WERI-Rb-1 (cell line): ENCODE data around the gene ACAD10.
"Not testable (repeated sequence)": the region's sequence is repeated elsewhere in the genome, so short reads cannot be mapped to it uniquely, and the experiment has no call there.

ENCODE experiments used
- DNase-seq: peaks from one replicate; pipeline ENCODE4 v3.0.0-alpha.2; 2020
- H3K27ac ChIP-seq: fragments of 250-450 bp; sonication (Bioruptor Pico); 2 replicates; pipeline ENCODE4 v1.5.1; 2020; ENCODE audit warnings: mild to moderate bottlenecking, moderate library complexity
- H3K27me3 ChIP-seq: fragments of 250-450 bp; sonication (Bioruptor Pico); 2 replicates; pipeline ENCODE4 v1.5.1; 2021; ENCODE audit warnings: mild to moderate bottlenecking, low read depth, moderate library complexity; ENCODE audit not compliant: insufficient read depth, severe bottlenecking
- H3K36me3 ChIP-seq: fragments of 250-450 bp; sonication (Bioruptor Pico); 2 replicates; pipeline ENCODE4 v1.5.1; 2020; ENCODE audit warnings: mild to moderate bottlenecking, moderate library complexity
- H3K4me3 ChIP-seq: 2 replicates; pipeline ENCODE4 v1.5.1; 2011; ENCODE audit warnings: low read depth, mild to moderate bottlenecking, control low read depth, low read length
- H3K9me3 ChIP-seq: fragments of 250-450 bp; sonication (Bioruptor Pico); 2 replicates; pipeline ENCODE4 v1.5.1; 2021; ENCODE audit warnings: mild to moderate bottlenecking, moderate library complexity; ENCODE audit not compliant: severe bottlenecking
- TF ChIP-seq, protein P1 (sequence below): IDR thresholded peaks from 2 replicates; pipeline ENCODE4 v1.5.1; 2011; ENCODE audit warnings: low read depth, mild to moderate bottlenecking, control low read depth, inconsistent platforms, low read length

ACAD10 gene

DNA sequence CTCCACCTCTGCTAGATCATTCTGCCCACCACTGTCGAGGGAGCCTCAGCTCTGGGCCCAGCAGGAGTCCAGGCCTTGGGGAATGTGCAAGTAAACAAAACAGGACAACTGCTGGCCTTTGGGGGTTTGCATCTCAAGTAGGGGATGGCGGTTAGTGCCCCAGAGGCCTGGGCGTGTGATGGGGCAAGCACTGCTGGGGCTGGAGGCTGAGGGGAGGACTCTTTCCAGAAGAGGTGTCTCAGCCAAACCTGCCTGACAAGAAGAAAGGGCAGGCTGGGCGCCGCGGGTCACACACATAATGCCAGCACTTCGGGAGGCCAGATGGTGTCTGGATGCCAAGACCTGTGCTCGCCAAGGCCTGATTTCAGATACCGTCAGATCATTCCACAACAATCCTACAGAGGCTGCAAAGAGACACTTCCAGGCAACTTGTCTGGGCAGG is 72.3 kb downstream of the ACAD10 start:
- TF ChIP-seq, protein P1, sequence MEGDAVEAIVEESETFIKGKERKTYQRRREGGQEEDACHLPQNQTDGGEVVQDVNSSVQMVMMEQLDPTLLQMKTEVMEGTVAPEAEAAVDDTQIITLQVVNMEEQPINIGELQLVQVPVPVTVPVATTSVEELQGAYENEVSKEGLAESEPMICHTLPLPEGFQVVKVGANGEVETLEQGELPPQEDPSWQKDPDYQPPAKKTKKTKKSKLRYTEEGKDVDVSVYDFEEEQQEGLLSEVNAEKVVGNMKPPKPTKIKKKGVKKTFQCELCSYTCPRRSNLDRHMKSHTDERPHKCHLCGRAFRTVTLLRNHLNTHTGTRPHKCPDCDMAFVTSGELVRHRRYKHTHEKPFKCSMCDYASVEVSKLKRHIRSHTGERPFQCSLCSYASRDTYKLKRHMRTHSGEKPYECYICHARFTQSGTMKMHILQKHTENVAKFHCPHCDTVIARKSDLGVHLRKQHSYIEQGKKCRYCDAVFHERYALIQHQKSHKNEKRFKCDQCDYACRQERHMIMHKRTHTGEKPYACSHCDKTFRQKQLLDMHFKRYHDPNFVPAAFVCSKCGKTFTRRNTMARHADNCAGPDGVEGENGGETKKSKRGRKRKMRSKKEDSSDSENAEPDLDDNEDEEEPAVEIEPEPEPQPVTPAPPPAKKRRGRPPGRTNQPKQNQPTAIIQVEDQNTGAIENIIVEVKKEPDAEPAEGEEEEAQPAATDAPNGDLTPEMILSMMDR = no peak
- H3K4me3 ChIP-seq = no peak overlapping the region
- H3K27me3 ChIP-seq = no peaks in the 10 kb centered on the region
- H3K27ac ChIP-seq = no peak overlapping the region; the same call in 1 of the 2 replicates
- no peak for DNase-seq
- H3K36me3 ChIP-seq = no peaks in the 10 kb centered on the region
- H3K9me3 ChIP-seq = no peaks in the 10 kb centered on the region

DNA sequence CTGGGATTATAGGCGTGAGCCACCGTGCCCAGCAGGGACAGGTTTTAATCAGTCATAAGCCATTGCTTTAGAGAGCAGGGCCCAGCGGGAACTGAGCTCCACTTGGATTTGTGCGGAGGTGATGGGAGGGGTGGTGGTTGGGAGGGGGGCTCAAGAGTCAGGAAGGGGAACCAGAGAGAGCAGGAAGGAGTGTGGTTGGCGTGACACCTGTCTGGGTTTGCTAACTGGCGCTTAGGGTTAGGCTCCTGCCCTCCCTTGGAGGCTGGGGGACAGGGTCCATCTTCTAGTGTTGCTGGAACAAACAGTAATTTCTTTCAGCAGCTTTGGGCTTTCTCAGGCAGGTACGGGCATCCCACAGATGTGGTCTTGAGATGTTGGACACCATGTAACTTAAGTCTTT is 73.4 kb downstream of the ACAD10 start:
- Histone ChIP-seq H3K27ac (peak overlapping the region; percentile 13), H3K36me3 (no peaks in the 10 kb centered on the region), H3K9me3 (no peaks in the 10 kb centered on the region), H3K4me3 (no peak overlapping the region), H3K27me3 (no peaks in the 10 kb centered on the region)
- TF ChIP-seq, protein P1 = no peak
- DNase-seq = peak; percentile 72

DNA sequence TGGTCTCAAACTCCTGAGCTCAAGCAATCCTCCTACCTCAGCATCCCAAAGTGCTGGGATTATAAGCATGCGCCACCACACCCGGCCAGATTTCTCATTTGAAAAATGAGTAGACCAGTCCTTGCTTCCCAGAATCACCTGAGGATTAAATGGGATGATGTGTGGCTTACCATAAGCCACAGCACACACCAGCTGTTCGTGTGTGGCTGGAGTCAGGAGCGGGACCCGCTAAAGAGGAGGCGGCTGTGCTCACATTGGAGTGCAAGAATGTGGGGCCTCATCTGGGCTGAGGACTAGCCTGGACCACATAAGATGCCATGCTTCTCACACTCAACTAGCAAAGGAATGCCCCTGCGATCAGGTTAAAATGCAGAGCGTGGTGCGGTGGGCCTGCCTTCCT is 74.1 kb downstream of the ACAD10 start:
- peak; percentile 84 for DNase-seq
- no peaks in the 10 kb centered on the region for H3K9me3 ChIP-seq
- no peaks in the 10 kb centered on the region for H3K36me3 ChIP-seq
- no peak overlapping the region for H3K27ac ChIP-seq
- no peaks in the 10 kb centered on the region for H3K27me3 ChIP-seq
- TF ChIP-seq, protein P1 = no peak
- no peak overlapping the region for H3K4me3 ChIP-seq

DNA sequence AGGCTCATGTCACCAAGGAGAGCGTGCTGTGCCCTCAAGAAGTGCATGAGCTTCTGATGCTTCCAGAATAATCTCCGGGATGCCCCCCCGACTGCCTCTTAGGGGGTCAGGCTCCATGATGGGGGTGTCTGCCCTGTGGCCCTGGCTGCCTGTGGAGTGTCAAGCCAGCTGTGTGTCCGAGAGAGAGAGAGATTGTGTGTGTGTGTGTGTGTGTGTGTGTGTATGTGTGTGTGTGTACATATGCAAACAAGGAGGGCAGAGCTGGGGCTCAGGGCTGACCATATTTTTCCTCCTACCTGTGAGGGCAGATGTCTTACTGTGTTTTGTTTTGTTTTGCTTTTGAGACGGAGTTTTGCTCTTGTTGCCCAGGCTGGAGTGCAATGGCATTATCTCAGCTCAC is 75.2 kb downstream of the ACAD10 start:
- Histone ChIP-seq H3K36me3 (no peaks in the 10 kb centered on the region), H3K27me3 (no peaks in the 10 kb centered on the region), H3K9me3 (no peaks in the 10 kb centered on the region), H3K27ac (no peak overlapping the region), H3K4me3 (no peak overlapping the region)
- no peak for DNase-seq
- TF ChIP-seq, protein P1 = no peak

DNA sequence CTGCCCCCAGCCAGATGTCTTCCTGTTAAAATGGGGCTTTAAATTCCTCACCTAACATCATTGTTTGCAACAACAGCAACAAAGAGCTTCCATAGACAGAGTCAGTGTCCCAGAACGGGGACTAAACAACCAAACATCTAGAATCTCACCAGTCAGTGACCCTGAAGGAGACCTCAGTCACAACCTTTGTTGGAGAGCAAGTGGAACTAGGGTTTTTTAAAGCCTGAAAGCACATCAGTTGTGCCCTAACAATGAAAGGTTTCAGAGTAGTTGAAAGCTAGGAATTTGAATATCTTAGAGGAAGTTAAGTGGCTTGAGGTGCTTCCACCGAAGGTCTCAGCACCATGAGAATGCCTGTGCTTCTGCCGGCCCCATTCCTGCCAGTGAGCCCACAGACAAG is 75.9 kb downstream of the ACAD10 start:
- Histone ChIP-seq H3K4me3 (no peak overlapping the region), H3K27me3 (no peaks in the 10 kb centered on the region), H3K27ac (no peak overlapping the region), H3K36me3 (no peaks in the 10 kb centered on the region), H3K9me3 (no peaks in the 10 kb centered on the region)
- DNase-seq = no peak
- TF ChIP-seq, protein P1 = no peak

DNA sequence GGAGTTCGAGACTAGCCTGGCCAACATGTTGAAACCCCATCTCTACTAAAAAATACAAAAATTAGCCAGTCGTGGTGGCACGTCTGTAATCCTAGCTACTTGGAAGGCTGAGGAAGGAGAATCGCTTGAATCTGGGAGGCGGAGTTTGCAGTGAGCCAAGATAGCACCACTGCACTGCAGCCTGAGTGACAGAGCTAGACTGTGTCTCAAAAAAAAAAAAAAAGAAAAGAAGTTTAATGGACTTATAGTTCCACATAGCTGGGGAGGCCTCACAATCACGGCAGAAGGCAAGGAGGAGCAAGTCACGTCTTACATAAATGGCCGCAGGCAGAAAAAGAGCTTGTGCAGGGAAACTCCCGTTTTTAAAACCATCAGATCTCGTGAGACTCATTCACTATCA is 77.7 kb downstream of the ACAD10 start:
- not testable (repeated sequence) for DNase-seq, H3K27ac ChIP-seq, H3K27me3 ChIP-seq, H3K9me3 ChIP-seq, H3K4me3 ChIP-seq, H3K36me3 ChIP-seq
